ENCODE data around the gene C17orf75.

DNA sequence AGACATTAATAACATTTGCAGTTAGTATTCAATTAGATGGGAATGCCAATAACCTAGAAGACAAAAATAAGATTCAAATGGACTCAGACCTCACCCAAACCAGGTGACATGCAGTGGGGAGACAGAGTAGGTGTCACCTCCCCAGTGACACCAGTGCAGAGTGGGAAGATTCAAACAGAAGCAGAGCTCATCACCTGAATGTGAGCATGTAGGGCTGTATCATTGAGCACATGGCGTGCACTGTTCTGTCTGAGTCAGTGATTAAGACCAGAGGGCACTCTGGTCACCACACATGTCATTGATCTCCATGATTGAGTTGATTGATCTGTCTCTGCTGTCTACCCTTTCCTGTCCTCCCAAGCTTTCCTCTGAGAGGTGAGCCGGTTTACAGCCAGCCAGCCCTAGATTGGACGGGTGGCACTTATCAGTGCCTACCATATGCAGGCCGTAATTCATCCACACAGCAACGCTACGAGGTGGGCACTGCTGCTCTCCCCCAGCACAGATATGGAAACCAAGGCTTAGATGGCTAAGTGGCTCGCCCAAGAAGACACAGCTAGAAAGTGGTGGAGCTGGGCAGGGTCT, 42.3 kb downstream of the C17orf75 start:
- TF ChIP-seq, protein P1, sequence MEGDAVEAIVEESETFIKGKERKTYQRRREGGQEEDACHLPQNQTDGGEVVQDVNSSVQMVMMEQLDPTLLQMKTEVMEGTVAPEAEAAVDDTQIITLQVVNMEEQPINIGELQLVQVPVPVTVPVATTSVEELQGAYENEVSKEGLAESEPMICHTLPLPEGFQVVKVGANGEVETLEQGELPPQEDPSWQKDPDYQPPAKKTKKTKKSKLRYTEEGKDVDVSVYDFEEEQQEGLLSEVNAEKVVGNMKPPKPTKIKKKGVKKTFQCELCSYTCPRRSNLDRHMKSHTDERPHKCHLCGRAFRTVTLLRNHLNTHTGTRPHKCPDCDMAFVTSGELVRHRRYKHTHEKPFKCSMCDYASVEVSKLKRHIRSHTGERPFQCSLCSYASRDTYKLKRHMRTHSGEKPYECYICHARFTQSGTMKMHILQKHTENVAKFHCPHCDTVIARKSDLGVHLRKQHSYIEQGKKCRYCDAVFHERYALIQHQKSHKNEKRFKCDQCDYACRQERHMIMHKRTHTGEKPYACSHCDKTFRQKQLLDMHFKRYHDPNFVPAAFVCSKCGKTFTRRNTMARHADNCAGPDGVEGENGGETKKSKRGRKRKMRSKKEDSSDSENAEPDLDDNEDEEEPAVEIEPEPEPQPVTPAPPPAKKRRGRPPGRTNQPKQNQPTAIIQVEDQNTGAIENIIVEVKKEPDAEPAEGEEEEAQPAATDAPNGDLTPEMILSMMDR (IDR thresholded peaks at IDR 0.05): no peak
- no peak for TF ChIP-seq EP300 (IDR thresholded peaks at IDR 0.05)
- no peak for TF ChIP-seq POLR2A (IDR thresholded peaks at IDR 0.05)
